Measurements from ENCODE around the gene NINJ2.

GRCh38 chr12:640773-641172 lies 22.5 kb downstream of the NINJ2 start:
- TF ChIP-seq CTCF (IDR thresholded peaks at IDR 0.05) (no peak), POLR2A (IDR thresholded peaks at IDR 0.05) (no peak)
